ENCODE results near the gene LRRC1. TPM values are rescaled to one million over a fixed set of nuclear protein-coding genes. Genes with fewer than 3 reads are reported as not detected.

Gene LRRC1
- total and polyA plus RNA-seq, 2 of the 8 experiments (the other 6 are each of a cell fraction or from before 2014, with no cell fraction given): 6.7 to 15.9 TPM

GRCh38 chr6:53956068-53956711 lies 161.4 kb downstream of the LRRC1 start (continued):
- no peak for TF ChIP-seq CHD7 (IDR thresholded peaks at IDR 0.05; ENCODE audit: insufficient replicate concordance, low read length)
- TF ChIP-seq SIN3A (conservative IDR thresholded peaks at IDR 0.05 in 1 of 2, IDR thresholded peaks at IDR 0.05 in 1 of 2; ENCODE audit: low read depth in 1 of 2, low read length in 2 of 2): peak; percentile 41 to 69; a peak in 1 of 4 replicates
- TF ChIP-seq CTCF (IDR thresholded peaks at IDR 0.05; ENCODE audit: control extremely low read depth in 1 of 3, insufficient read depth in 1 of 3, low read depth in 1 of 3, low read length in 3 of 3): peak; percentile 86 to 95 (median 93)
- TF ChIP-seq RFX5 (IDR thresholded peaks at IDR 0.05; ENCODE audit: borderline replicate concordance, low read depth, low read length): no peak
- TF ChIP-seq USF2 (IDR thresholded peaks at IDR 0.05; ENCODE audit: low read length): no peak
- TF ChIP-seq SIRT6 (IDR thresholded peaks at IDR 0.05; ENCODE audit: low read length): no peak
